ENCODE results near the gene COL4A1. TPM values are rescaled to one million over a fixed set of nuclear protein-coding genes. Genes with fewer than 3 reads are reported as not detected.

Gene COL4A1
- total and polyA plus RNA-seq, 4 donors: 73.3 to 910 (median 472) TPM

DNA sequence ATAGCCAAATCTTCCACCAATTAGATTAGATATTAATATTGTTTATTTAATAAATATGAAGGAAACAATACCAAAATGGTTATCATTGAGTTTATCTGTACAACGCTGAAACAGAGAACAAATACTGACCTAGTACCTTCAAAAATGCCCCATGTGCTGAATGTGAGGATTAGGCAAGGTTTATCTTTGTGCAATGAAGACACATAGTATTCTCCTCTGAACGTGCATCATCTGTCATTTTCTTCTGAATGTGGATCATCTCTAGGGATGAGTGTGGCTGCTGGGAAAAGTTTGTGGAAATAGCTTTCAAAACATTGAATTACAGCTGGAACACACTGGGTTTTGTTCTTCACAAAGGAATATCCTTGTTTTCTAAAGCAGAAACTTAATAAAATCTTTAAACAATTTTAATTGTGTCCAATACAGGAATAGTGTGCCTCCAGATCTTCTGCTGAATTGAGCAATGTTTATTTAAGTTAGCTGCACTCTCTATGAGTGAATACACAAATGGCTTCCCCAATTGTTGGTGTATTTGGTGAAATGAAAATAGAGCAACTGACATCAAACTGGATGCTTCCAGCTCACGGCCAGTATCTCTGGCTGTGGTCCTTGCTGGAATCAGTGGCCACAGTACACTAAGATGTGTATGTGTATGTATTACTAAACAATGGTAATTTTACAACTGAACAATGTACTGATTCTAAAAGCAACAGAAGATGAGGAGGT lies 6.7 kb downstream of the COL4A1 start:
- Histone ChIP-seq H3K9me3 (ENCODE audit: control insufficient read depth, low read length) (no peaks in the 10 kb centered on the region), H3K36me3 (ENCODE audit: control insufficient read depth in 1 of 2, insufficient read depth in 2 of 2, low read length in 1 of 2) (no peaks in the 10 kb centered on the region), H3K4me1 (ENCODE audit: control insufficient read depth in 1 of 2, insufficient read depth in 2 of 2, low read length in 2 of 2) (peaks cover 7 to 13% of the 10 kb centered on the region in 2 donors), H3K27ac (ENCODE audit: low read depth in 1 of 2, low read length in 2 of 2) (peak overlapping the region in 1 of 2 donors; percentile 25), H3K27me3 (ENCODE audit: control insufficient read depth in 1 of 2, insufficient read depth in 2 of 2, low read length in 1 of 2) (no peaks in the 10 kb centered on the region), H3K4me3 (ENCODE audit: low read length in 2 of 2) (no peak overlapping the region)
- ATAC-seq (ENCODE audit: low FRiP score): no peak
- DNase-seq: no peak
- WGBS, 2 donors: 15 to 18% methylated on average over 3 of the region's 3 CpGs
- intact Hi-C loops (cut with DNase I): loop anchor here in 1 of 2 donors (5.0 kb wide), 1 partner anchor 68 kb away; no protein-coding TSS in a partner anchor

DNA sequence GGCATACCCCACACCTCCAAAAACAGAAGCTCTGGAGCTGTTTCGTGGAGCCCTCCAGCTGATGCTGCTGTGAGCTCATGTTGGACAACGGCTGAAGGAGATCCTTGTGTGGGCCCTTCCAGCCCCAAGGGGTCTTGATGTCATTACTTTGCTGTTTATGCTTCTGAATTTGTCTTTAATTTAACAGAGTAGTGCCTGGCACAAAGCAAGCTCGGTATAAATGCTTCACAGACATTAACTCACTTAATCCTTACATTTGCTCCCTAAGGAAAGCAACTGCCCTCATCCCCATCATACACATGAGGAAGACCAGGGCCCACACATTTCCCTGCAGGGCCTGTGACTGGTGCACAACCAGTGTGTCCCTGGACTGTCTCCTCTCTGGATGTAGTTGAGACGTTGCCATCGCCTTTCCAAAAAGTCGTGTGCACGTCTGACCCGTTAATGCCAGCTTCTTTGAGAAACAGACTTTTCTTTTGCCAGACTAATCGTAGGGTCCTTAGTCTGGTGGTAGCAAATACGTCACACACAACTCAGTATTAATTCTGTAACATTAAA lies 7.6 kb downstream of the COL4A1 start:
- Histone ChIP-seq H3K9me3 (ENCODE audit: control insufficient read depth, low read length) (no peaks in the 10 kb centered on the region), H3K36me3 (ENCODE audit: control insufficient read depth in 1 of 2, insufficient read depth in 2 of 2, low read length in 1 of 2) (no peaks in the 10 kb centered on the region), H3K4me3 (ENCODE audit: low read length in 2 of 2) (no peak overlapping the region), H3K27me3 (ENCODE audit: control insufficient read depth in 1 of 2, insufficient read depth in 2 of 2, low read length in 1 of 2) (no peaks in the 10 kb centered on the region), H3K27ac (ENCODE audit: low read depth in 1 of 2, low read length in 2 of 2) (peak overlapping the region in 1 of 2 donors; percentile 94), H3K4me1 (ENCODE audit: control insufficient read depth in 1 of 2, insufficient read depth in 2 of 2, low read length in 2 of 2) (peaks cover 7 to 13% of the 10 kb centered on the region in 2 donors)
- DNase-seq (no peak), ATAC-seq (ENCODE audit: low FRiP score) (no peak)
- intact Hi-C loops (cut with DNase I): no loop called here
- WGBS, 2 donors: 6 to 12% methylated on average over 10 of the region's 10 CpGs

- H3K4me3 ChIP-seq (ENCODE audit: low read length in 2 of 2): no peak overlapping the region
- no peaks in the 10 kb centered on the region for H3K36me3 ChIP-seq (ENCODE audit: control insufficient read depth in 1 of 2, insufficient read depth in 2 of 2, low read length in 1 of 2)
- WGBS, 2 donors: 8% methylated on average over 30 to 33 of the region's 33 CpGs
- intact Hi-C loops (cut with DNase I): no loop called here
- H3K27ac ChIP-seq (ENCODE audit: low read depth in 1 of 2, low read length in 2 of 2): peak overlapping the region; percentile 29 to 94
- H3K27me3 ChIP-seq (ENCODE audit: control insufficient read depth in 1 of 2, insufficient read depth in 2 of 2, low read length in 1 of 2): no peaks in the 10 kb centered on the region
- H3K9me3 ChIP-seq (ENCODE audit: control insufficient read depth, low read length): no peaks in the 10 kb centered on the region
- ATAC-seq (ENCODE audit: low FRiP score) (peak; percentile 61), DNase-seq (peak; percentile 67 to 85)
- H3K4me1 ChIP-seq (ENCODE audit: control insufficient read depth in 1 of 2, insufficient read depth in 2 of 2, low read length in 2 of 2): peaks cover 7 to 11% of the 10 kb centered on the region in 2 donors
Measured at GRCh38 chr13:110298505-110299282, 8.3 kb downstream of the COL4A1 start.

- no peaks in the 10 kb centered on the region for H3K9me3 ChIP-seq (ENCODE audit: control insufficient read depth, low read length)
- H3K4me3 ChIP-seq (ENCODE audit: low read length in 2 of 2): no peak overlapping the region
- no peak for DNase-seq
- WGBS, 2 donors: 18 to 29% methylated on average over 12 of the region's 12 CpGs
- ATAC-seq (ENCODE audit: low FRiP score): no peak
- intact Hi-C loops (cut with DNase I): no loop called here
- no peaks in the 10 kb centered on the region for H3K27me3 ChIP-seq (ENCODE audit: control insufficient read depth in 1 of 2, insufficient read depth in 2 of 2, low read length in 1 of 2)
- H3K36me3 ChIP-seq (ENCODE audit: control insufficient read depth in 1 of 2, insufficient read depth in 2 of 2, low read length in 1 of 2): no peaks in the 10 kb centered on the region
- H3K27ac ChIP-seq (ENCODE audit: low read depth in 1 of 2, low read length in 2 of 2): peak overlapping the region in 1 of 2 donors; percentile 29
- H3K4me1 ChIP-seq (ENCODE audit: control insufficient read depth in 1 of 2, insufficient read depth in 2 of 2, low read length in 2 of 2): peaks cover 4 to 7% of the 10 kb centered on the region in 2 donors
Measured at GRCh38 chr13:110297766-110298504, 9.0 kb downstream of the COL4A1 start.

DNA sequence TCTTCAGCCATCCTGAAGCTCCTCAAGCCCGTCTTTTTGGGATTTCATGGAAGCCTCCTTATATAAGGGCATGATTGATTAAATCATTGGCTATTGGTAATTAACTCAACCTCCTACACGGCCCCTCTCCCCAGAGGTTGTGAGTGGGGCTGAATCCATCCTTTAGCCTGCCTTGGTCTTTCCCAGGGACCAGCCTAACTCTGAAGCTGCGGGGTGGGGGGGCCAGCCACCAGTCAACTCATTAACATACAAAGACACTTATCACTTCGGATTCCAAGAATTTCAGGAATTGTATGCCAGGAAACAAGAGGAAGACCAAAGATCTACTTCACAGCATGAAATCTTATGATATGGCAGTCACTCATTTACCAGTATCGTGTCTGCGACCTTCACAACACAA lies 9.9 kb downstream of the COL4A1 start:
- H3K4me1 ChIP-seq (ENCODE audit: control insufficient read depth in 1 of 2, insufficient read depth in 2 of 2, low read length in 2 of 2): peaks cover 0 to 7% of the 10 kb centered on the region in 2 donors

DNA sequence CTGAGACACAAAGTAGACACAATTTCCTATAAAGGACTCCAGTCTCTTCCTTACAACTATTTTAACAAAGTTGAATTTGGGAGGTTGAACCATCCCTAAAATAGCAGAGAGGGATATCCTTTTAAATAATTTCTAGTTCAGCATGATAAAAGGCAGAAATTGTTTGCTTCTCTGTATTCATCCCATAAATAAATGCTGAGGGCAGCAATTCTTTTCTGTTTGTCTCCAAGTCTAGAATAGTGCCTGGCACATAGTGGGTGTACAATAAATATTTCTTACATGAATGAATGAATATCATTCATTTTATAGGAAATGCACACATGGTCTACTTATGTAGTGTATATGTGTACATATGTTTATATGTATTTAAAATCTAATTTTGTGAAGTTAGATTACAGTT lies 12.3 kb downstream of the COL4A1 start:
- DNase-seq: no peak
- intact Hi-C loops (cut with DNase I): no loop called here
- Histone ChIP-seq H3K4me3 (ENCODE audit: low read length in 2 of 2) (no peak overlapping the region), H3K27ac (ENCODE audit: low read depth in 1 of 2, low read length in 2 of 2) (no peak overlapping the region), H3K9me3 (ENCODE audit: control insufficient read depth, low read length) (no peaks in the 10 kb centered on the region), H3K4me1 (ENCODE audit: control insufficient read depth in 1 of 2, insufficient read depth in 2 of 2, low read length in 2 of 2) (peaks cover 0 to 3% of the 10 kb centered on the region in 2 donors), H3K27me3 (ENCODE audit: control insufficient read depth in 1 of 2, insufficient read depth in 2 of 2, low read length in 1 of 2) (no peaks in the 10 kb centered on the region), H3K36me3 (ENCODE audit: control insufficient read depth in 1 of 2, insufficient read depth in 2 of 2, low read length in 1 of 2) (no peaks in the 10 kb centered on the region)
- no peak for ATAC-seq (ENCODE audit: low FRiP score)

More for the DNA sequence above, 9.9 kb downstream of the COL4A1 start:
- intact Hi-C loops (cut with DNase I): no loop called here
- whole genome bisulfite sequencing, 2 donors: 77 to 84% methylated on average over 6 of the region's 6 CpGs
- Histone ChIP-seq H3K27ac (ENCODE audit: low read depth in 1 of 2, low read length in 2 of 2) (no peak overlapping the region), H3K27me3 (ENCODE audit: control insufficient read depth in 1 of 2, insufficient read depth in 2 of 2, low read length in 1 of 2) (no peaks in the 10 kb centered on the region), H3K9me3 (ENCODE audit: control insufficient read depth, low read length) (no peaks in the 10 kb centered on the region), H3K4me3 (ENCODE audit: low read length in 2 of 2) (no peak overlapping the region), H3K36me3 (ENCODE audit: control insufficient read depth in 1 of 2, insufficient read depth in 2 of 2, low read length in 1 of 2) (no peaks in the 10 kb centered on the region)
- DNase-seq (no peak), ATAC-seq (ENCODE audit: low FRiP score) (no peak)

DNA sequence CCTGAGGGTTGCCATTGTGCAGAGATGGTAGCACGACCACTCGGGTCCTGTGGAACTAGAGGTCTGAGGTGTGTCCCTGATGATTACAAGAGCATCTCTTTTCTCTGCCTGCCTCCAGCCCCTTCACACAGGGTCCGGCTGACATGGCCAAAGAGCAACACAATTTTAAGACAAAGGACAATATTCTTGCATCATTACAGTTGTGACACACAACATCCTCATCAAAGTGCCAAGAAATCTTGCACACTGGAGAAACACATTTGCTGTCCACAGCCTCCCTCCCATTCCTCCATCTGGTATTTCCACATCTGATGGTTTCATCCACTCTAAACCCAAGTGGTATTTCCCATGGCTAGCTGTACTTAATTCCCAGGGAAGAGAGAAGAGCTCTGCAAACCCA lies 12.8 kb downstream of the COL4A1 start:
- no peaks in the 10 kb centered on the region for H3K9me3 ChIP-seq (ENCODE audit: control insufficient read depth, low read length)
- H3K4me3 ChIP-seq (ENCODE audit: low read length in 2 of 2): no peak overlapping the region
- peak overlapping the region in 1 of 2 donors; percentile 23 for H3K27ac ChIP-seq (ENCODE audit: low read depth in 1 of 2, low read length in 2 of 2)
- H3K4me1 ChIP-seq (ENCODE audit: control insufficient read depth in 1 of 2, insufficient read depth in 2 of 2, low read length in 2 of 2): peaks cover 0 to 2% of the 10 kb centered on the region in 2 donors
- ATAC-seq (ENCODE audit: low FRiP score) (no peak), DNase-seq (no peak)
- no peaks in the 10 kb centered on the region for H3K36me3 ChIP-seq (ENCODE audit: control insufficient read depth in 1 of 2, insufficient read depth in 2 of 2, low read length in 1 of 2)
- no peaks in the 10 kb centered on the region for H3K27me3 ChIP-seq (ENCODE audit: control insufficient read depth in 1 of 2, insufficient read depth in 2 of 2, low read length in 1 of 2)
- 46 to 79% methylated on average over 3 of the region's 3 CpGs for WGBS, 2 donors
- intact Hi-C loops (cut with DNase I): no loop called here

- no peak overlapping the region for H3K4me3 ChIP-seq (ENCODE audit: low read length in 2 of 2)
- no peak for ATAC-seq (ENCODE audit: low FRiP score)
- intact Hi-C loops (cut with DNase I): no loop called here
- no peaks in the 10 kb centered on the region for H3K36me3 ChIP-seq (ENCODE audit: control insufficient read depth in 1 of 2, insufficient read depth in 2 of 2, low read length in 1 of 2)
- H3K27ac ChIP-seq (ENCODE audit: low read depth in 1 of 2, low read length in 2 of 2): peak overlapping the region in 1 of 2 donors; percentile 23
- H3K27me3 ChIP-seq (ENCODE audit: control insufficient read depth in 1 of 2, insufficient read depth in 2 of 2, low read length in 1 of 2): no peaks in the 10 kb centered on the region
- no peaks in the 10 kb centered on the region for H3K4me1 ChIP-seq (ENCODE audit: control insufficient read depth in 1 of 2, insufficient read depth in 2 of 2, low read length in 2 of 2)
- no peak for DNase-seq
- no peaks in the 10 kb centered on the region for H3K9me3 ChIP-seq (ENCODE audit: control insufficient read depth, low read length)
- WGBS, 2 donors: 10 to 17% methylated on average over 3 of the region's 3 CpGs
Measured at GRCh38 chr13:110293649-110294048, 13.3 kb downstream of the COL4A1 start.

Measured in aorta (tissue), 5 donors.